ENCODE results near the gene IPCEF1.
"Not testable (repeated sequence)": the region's sequence is repeated elsewhere in the genome, so short reads cannot be mapped to it uniquely, and the experiment has no call there.

Gene IPCEF1

DNA sequence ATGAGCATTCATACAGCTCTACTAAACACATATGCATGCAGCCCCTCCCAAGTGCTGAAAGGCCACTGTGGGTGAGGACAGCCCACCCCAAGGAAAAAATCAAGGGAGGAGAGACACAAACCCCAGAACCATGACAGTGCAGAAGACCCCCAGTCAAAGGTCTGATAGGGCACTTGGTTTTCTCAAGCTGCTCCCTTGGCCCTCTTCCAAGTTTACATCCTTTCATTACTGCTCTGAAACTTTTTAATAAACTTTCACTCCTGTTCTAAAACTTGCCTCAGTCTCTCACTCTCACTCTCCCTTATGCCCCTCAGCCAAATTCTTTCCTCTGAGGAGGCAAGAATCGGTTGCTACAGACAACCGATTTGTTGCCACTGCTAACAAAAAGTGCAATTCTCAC is 24.9 kb downstream of the IPCEF1 start:
- no peak for DNase-seq (ENCODE audit: low read depth, low spot score)

DNA sequence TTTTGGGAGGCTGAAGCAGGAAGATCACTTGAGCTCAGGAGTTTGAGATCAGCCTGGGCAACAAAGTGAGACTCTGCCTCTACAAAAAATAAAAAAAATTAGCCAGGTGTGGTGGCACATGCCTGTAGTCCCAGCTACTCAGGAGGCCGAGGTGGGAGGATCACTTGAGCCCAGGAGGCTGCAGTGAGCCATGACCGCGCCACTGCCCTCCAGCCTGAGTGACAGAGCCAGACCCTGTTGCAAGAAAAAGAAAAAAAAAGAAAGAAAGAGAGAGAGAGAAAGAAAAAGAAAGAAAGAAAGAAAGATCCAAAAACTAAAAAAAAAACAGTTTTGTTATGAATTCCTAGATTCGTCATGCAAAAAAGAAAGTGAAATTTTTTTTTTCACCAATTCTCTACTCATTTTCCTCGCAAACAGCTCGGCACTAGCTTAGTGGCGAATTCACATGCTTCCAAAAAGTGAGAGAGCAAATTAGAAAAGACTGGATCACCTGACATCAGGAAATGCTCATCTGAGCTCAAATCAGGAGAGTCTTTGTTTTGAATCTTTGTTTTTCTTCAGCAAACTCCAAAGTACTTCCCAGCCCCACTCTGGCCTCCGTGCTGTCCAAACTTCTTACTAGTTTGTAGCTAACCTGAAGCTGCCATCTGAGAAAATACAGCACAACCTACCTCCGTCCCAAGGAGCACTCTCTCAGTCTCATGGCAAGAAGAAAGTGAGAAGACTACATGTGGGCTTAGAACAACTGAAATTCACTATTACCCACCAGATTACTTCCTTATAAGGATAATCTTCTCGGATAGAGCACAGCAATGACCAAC is 27.0 kb downstream of the IPCEF1 start:
- no peak for DNase-seq (ENCODE audit: low read depth, low spot score)

DNA sequence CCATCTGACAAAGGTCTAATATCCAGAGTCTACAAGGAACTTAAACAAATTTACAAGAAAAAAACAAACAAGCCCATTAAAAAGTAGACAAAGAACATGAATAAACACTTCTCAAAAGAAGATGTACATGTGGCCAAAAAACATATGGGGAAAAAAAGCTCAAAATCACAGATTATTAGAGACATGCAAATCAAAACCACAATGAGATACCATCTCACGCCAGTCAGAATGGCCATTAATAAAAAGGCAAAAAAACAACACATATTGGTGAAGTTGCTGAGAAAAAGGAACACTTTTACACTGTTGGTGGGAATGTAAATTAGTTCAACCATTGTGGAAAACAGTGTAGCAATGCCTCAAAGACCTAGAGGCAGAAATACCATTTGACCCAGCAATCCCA is 29.3 kb downstream of the IPCEF1 start:
- not testable (repeated sequence) for DNase-seq (ENCODE audit: low read depth, low spot score)

DNA sequence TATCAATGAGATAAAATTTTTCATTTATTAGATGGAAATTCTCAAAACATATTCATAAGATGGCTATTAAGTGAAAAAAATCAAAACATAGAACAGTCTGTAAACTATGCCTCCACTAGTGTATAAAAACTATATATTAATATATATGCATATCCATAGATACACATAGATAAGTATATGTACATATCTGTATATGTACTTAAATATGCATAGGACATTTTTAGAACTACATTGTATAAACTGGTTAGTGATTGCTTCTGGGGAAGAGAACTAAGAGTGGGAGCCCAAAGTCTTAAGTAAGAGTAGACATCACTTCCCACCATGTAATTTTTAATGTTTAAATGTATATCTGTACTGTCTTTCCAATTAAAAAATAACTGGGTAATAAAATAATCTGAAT is 31.5 kb downstream of the IPCEF1 start:
- DNase-seq (ENCODE audit: low read depth, low spot score): no peak

DNA sequence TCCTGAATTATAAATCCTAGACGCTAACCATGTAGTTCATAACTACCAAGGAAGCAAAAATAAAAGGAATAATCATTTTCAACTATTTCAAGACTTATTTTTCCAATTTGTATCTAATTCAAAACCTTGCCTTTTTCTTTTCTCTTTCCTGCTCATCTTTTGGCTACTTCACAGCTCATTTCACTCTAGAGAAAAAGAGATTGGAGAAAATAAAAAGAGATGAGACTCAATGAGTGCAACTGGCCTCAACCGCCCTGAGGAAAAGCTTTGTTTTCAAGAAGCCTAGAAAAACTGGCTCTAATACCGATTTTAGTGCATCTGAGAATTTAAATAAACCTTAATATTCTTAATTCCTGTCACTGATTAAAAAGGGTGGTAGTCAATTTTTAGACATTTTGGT is 36.4 kb downstream of the IPCEF1 start:
- DNase-seq (ENCODE audit: low read depth, low spot score): no peak

DNA sequence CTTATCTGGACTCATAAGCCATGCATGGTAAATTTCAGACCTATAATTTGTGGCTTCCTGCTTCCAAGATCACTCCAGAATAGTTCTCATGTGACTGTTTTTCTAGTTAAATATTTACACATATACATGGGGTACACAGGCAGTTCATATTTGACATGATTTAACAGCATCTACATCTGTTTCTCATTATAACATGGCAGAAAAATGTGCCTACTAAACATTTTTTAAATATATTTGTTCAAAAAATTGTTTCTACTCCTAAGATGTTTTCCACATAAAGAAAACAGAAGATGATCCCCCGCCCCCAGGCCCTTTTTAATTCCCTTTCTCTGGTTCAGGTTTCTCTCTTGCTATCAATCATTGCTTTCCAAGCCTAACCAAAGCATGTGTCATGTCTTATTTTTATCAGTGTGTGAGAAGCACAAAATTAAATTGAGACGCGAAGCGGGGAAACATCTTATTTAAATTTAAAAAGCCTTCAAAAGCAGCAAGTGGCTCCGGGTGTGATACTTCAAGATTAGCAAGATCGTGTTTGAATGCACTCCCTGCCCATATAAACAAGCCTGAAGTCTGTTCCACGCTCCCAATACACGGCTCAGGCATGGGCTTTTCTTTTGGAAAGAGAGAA is 37.3 kb downstream of the IPCEF1 start:
- no peak for DNase-seq (ENCODE audit: low read depth, low spot score)

DNA sequence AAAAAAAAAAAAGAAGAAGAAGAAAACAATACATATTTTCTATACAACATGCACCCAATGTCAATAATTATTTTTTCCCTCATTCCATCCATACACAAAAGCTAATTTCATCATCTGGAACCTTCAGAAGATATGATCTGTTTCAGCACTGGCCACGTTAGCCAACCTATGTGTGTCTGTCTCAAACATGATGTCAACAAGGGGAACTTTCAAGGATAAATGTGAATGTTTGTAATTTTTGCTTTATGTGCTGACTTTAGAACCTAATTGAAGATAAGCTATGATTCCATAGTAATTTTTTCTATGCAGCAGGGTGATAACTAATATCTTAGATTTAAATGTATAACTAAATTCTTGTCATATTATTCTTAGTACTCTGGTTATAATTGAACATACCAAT is 37.9 kb downstream of the IPCEF1 start:
- DNase-seq (ENCODE audit: low read depth, low spot score): no peak

DNA sequence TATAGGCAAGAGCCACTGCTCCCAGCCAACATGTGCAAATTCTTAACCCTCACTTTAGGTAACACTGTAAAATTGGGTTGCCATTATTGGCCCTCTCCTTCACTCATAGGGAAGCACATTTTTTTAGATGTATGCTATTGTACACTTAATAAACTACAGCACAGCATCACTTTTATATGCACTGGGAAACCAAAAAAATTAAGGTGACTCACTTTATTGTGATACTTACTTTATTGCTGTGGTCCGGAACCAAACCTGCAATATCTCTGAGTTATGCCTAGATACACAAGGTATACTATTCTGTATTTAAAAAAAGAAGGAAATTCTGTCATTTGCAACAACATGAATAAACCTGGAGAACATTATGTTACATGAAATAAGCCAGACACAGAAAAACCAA is 40.5 kb downstream of the IPCEF1 start:
- DNase-seq (ENCODE audit: low read depth, low spot score): no peak

DNA sequence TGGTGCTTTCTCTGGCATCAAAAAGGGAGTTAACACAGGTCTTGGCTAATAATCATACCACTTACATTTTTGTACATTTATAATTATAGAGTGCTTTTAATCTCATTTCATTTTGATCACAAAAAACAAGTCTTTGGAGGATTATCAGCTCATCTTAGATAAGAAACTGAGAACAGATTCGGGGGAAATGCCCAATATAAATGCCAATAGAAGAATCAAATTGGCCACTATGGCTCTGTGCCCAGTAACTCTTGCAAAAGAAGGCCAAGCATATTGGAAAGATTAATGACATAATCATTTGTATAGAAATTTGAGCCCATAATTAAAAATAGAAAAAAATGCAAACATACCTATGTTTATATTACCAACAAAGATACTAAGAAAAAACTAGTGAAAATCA is 42.5 kb downstream of the IPCEF1 start:
- DNase-seq (ENCODE audit: low read depth, low spot score): no peak

DNA sequence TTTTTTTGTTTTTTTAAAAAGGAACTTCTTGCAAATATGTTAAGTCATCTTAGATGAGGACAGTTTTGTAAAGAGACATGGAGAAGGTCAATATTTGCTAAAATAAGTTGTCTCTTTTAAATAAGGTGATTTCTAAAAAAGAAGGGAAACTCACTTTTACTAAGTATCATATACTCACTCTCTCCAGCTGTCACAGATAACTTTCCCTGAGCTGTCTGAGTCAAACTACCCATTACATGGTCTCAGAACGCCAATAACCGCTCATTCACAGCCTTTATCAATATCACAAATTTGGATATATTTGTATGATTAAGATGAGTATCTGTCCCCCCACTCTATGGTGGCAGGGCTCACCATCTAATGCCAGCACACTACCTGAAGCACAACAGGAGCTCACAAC is 47.6 kb downstream of the IPCEF1 start:
- DNase-seq (ENCODE audit: low read depth, low spot score): no peak

DNA sequence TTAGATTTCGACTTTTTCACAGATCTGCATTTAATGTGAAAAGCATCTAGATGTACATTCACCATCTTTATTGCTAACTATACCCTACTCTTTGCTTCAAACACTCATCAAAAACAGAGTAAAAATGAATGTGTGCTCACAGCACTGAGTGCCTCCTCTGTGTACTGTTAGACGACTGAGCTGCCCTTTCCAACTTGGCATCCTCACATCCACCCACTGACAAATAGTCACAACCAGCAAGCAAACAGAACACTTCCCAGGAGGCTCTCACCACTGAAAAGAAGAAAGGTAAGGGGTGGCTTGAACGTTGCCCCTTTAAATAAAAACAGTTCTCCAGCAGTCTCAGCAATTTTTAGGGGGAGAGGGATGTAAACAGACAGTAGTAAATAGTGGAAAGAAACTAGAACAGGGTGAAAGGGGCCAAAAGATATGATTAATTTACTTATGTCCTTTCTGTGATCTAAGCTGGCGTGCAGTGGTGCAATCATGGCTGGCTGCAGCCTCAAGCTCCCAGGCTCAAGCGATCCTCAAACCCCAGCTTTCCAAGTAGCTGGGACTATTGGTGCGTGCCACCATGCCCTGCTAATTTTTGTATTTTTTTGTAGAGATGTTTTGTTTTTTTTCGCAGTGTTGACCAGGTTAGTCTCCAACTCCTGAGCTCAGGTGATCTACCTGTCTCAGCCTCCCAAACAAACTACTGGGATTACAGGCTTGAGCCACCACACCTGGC is 48.7 kb downstream of the IPCEF1 start:
- no peak for DNase-seq (ENCODE audit: low read depth, low spot score)

DNA sequence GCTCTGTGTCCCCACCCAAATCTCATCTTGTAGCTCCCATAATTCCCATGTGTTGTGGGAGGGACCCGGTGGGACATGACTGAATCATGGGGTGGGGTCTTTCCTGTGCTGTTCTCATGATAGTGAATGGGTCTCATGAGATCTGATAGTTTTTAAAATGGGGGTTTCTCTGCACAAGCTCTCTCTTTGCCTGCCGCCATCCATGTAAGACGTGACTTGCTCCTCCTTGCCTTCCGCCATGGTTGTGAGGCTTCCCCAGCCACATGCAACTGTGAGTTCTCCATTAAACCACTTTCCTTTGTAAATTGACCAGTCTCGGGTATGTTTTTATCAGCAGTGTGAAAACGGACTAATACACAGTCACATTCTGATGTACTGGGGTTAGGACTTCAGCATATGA is 49.5 kb downstream of the IPCEF1 start:
- DNase-seq (ENCODE audit: low read depth, low spot score): not testable (repeated sequence)

DNA sequence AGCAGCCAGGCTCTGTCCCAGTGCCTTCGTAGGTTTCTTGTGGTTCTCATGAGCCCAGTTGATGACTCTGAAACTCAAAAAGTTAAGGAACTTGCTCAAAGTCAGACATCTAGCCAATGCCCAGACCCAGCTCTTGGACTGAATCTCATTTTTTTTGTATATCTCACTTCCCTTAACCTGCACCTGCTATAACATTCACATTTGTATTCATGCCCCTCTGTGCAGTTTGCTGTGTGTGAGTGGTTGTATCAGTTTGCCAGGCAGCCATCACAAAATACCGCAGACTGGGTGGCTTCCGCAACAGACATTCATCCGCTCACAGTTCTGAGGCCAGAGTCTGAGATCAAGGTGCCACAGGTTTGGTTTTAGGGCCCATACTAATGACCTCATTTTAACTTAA is 49.9 kb downstream of the IPCEF1 start:
- no peak for DNase-seq (ENCODE audit: low read depth, low spot score)

DNA sequence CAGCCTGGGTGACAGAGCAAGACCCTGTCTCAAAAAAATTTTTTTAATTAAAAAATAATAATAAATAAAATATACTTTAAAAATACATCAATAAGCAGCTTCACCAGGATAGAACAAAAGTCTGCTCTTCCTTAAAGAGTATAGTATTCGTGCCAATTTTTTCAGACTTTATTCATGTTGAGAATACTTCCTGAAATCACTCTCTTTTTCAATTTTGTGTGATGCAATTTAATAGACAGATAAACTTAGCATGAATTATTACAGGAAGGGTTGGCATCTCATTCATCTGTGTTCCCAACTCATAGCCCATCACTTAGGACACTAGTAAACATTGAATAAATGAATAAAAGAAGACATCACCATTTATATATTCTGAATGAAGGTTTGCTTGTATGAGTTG is 52.4 kb downstream of the IPCEF1 start:
- no peak for DNase-seq (ENCODE audit: low read depth, low spot score)

DNA sequence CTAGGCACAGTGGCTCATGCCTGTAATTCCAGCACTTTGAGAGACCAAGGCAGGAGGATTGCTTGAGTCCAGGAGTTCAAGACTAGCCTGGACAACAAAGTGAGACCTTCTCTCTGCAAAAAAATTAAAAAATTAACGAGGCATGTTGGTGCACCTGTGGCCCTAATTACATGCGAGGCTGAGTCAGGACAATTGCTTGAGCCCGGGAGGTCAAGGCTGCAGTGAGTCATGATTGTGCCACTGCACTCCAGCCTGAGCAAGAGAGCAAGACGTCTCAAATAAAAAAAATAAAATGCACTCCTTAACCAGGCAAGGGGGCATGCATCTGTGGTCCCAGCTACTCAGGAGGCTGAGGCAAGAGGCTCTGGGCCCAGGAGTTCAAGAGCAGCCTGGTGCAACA is 53.0 kb downstream of the IPCEF1 start:
- DNase-seq (ENCODE audit: low read depth, low spot score): not testable (repeated sequence)

DNA sequence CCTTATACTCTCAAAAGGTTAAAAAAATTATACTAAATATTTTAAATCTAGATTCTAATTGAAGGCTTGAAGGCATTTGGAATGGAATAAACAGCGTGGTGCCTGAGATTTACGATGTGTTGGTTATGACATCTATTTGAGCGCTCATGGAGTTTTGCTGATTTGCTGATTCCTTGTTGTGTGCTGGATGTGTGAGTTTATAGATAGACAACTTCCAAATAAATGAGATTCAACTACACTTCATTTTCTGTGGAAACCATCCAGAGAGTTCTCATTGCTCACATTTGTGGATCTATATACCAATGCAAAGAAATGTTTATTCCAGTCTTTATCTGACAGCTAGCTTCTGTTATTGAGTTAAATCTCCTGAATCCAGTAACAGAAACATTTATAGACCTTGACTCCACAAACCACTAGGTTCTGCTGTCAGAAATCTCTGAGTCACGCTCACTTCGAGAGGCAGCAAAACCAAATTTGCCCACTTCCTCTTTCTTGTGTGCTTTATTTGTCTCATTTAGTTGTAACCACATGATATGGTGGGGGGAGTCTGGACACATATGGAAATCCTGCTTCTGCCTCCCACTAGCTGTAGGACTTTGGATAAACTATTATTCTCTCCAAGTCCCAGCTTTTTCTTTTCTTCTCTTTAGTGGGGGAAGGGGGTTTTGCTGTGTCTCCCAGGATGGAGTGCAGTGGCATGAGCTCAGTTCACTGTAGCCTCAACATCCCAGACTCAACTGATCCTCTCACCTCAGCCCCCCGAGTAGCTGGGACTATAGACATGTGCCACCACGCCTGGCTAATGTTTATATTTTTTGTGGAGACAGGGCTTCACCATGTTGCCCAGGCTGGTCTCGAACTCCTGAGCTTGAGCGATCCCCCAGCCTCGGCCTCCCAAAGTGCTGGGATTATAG is 54.5 kb downstream of the IPCEF1 start:
- DNase-seq (ENCODE audit: low read depth, low spot score): no peak

DNA sequence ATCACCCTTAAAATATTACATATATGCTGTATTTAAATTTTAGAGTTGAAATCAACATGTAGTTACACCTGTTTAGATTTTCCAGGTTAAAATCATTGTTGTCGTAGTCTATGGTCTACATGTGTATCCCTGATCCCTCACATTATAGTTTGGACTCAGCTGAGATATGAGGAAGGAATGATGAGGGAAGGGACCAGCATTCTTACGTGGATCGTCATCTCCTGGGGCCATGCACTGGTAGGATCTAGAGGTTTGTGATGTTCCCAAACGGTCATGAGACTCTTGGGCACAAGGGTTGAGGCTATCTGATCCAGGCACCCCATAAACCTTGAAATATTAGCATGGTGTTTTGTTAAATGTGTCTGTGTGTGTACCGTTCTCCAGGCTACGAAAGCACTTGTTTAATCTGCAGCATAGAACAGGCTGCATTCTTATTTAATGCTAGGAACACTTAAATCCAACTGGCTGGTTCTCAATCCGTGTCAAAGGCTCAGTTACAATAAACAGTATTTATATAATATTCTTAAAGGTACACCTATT is 55.4 kb downstream of the IPCEF1 start:
- no peak for DNase-seq (ENCODE audit: low read depth, low spot score)

DNA sequence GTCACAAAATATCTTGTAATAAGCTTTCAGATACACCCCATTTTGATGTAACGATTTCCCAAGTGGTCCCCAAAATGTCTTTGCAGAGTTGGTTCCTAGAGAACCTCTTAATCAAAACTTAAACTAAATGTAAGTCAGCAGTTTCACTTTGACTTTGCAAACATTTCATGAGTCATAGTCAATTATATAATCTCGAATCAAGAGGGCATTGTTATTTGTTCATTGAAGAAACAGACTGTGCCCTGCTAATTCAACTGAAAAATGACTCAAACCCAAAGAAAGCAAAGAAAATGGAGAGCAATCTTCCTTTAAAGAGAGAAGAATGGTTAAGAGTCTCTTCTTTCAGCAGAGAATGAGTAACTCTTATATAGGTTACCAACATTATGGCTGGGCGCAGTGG is 58.3 kb downstream of the IPCEF1 start:
- no peak for DNase-seq (ENCODE audit: low read depth, low spot score)

DNA sequence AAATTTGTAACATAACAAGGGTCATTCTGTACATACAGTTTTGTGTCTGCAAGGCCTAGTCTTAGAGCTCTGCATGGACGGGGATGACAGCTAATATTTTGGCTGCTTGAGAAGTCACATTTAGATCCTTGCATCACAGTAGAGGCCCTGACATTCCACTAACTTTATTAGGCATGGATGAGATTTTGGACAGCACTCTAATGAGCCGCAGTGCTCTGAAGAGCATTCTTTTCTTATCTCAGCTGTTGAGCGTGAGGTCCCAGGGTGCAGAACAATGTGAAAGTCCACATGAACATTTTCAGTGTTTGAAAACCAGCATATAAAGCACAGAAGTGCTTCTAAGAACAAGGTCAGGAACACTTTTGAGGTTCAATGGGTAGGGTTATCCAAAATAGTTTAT is 58.9 kb downstream of the IPCEF1 start:
- DNase-seq (ENCODE audit: low read depth, low spot score): no peak

DNA sequence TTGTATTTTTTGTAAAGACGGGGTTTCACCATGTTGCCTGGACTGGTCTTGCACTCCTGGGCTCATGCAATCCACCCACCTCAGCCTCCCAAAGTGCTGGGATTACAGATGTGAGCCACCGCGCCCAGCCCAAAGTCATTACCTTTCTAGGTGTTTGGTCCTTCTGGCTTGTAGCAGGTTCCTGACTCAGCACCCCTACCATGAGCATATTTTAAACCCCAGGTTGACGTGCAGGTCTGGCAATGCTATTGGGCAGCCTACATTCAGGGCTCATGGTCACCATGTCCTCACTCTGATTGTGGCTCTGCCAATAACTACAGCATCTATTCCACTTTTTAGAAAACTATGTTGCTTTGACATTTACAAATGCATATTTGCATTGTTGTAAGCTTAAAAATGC is 59.4 kb downstream of the IPCEF1 start:
- no peak for DNase-seq (ENCODE audit: low read depth, low spot score)

DNA sequence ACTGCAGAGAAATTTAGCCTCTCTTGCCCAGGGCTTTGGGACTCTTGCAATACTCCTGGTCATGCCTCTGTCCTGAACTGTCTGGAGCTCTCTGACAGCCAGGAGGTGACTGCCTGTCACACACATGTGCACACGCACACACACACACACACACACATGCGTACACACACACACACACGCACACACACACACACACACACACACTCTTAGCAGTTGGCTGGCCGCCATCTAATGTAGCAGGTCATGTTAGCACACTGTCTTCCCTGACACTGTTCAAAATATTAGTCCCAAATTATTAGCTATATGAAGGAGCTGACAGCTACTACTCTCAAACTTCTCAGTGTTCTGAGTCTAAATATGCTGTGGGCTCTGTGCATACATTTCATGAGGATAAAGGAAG is 60.9 kb downstream of the IPCEF1 start:
- DNase-seq (ENCODE audit: low read depth, low spot score): no peak

All from activated CD4-positive, CD25-positive, alpha-beta regulatory T cell treated with anti-CD3 and anti-CD28 coated beads, Interleukin-2, amount 50 U/mL, for 16 hours (primary cell).